Measurements from ENCODE around the gene RAG1. TPM values are rescaled to one million over a fixed set of nuclear protein-coding genes. Genes with fewer than 3 reads are reported as not detected.

Gene RAG1
- total and polyA plus RNA-seq, 2 of the 8 experiments (the other 6 are each of a cell fraction or from before 2014, with no cell fraction given), result 0.14 to 0.58 TPM

DNA sequence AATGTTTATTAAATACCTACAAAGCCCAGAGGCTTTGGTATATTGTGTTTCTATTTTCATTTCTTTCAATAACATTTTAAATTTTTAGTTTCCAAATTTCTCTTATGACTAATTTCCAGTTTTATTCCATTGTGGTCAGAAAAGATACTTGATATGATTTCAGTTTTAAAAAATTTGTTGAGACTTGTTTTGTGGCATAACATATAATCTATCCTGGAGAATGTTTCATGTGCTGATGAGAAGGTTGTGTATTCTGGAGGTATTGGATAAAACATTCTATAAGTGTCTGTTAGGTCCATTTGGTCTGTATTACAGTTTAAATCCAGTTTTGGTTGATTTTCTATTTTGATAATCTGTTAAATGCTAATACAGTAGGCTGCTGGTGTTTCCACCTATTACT is 9.8 kb upstream of the RAG1 start:
- Histone ChIP-seq H3K79me2 (ENCODE audit: control insufficient read depth in 1 of 2, insufficient read depth in 2 of 2, low read length in 2 of 2) (no peaks in the 10 kb centered on the region), H3K4me3 (ENCODE audit: extremely low read depth in 1 of 4, insufficient read depth in 2 of 4, low read depth in 3 of 4, low read length in 4 of 4) (no peak overlapping the region), H3K4me2 (ENCODE audit: insufficient read depth in 1 of 2, low read depth in 2 of 2, low read length in 2 of 2) (no peak overlapping the region), H4K8ac (ENCODE audit: extremely low read depth, insufficient read depth, low read length) (no peak overlapping the region), H2BK12ac (ENCODE audit: low read depth, low read length) (no peak overlapping the region), H2BK5ac (ENCODE audit: low read depth, low read length) (no peak overlapping the region), H3K4ac (replicated peaks; ENCODE audit: insufficient read length, low read depth, low read length) (no peak overlapping the region), H2AFZ (ENCODE audit: low read length) (no peak overlapping the region), H3K23ac (ENCODE audit: insufficient read length) (no peak overlapping the region), H3K27ac (ENCODE audit: low read depth, low read length) (no peak overlapping the region), H3K9ac (replicated peaks in 1 of 4; ENCODE audit: extremely low read depth in 1 of 4, low read depth in 3 of 4, low read length in 3 of 4) (no peak overlapping the region), H4K5ac (ENCODE audit: insufficient read length, low read depth, low read length) (no peak overlapping the region), H3K36me3 (ENCODE audit: control insufficient read depth in 2 of 4, insufficient read depth in 4 of 4, low read length in 3 of 4) (no peaks in the 10 kb centered on the region; a peak in 1 of 8 replicates), H4K20me1 (replicated peaks in 1 of 2; ENCODE audit: control insufficient read depth in 1 of 2, insufficient read depth in 2 of 2, low read length in 2 of 2) (no peaks in the 10 kb centered on the region), H2BK15ac (ENCODE audit: low read length) (no peak overlapping the region), H4K91ac (replicated peaks; ENCODE audit: insufficient read length, low read length) (no peak overlapping the region), H3K18ac (ENCODE audit: extremely low read depth, low read length) (no peak overlapping the region), H2AK5ac (ENCODE audit: low read depth, low read length) (no peak overlapping the region), H3K79me1 (ENCODE audit: low read depth, low read length) (no peaks in the 10 kb centered on the region), H3K27me3 (replicated peaks in 1 of 4; ENCODE audit: control insufficient read depth in 3 of 4, extremely low read depth in 1 of 4, insufficient read depth in 3 of 4, low read length in 3 of 4) (no peaks in the 10 kb centered on the region), H3K14ac (ENCODE audit: insufficient read length) (no peak overlapping the region), H2BK20ac (ENCODE audit: low read length) (no peak overlapping the region), H3K56ac (replicated peaks; ENCODE audit: insufficient read length, low read depth, low read length) (no peak overlapping the region), H3K23me2 (ENCODE audit: low read depth, low read length) (no peaks in the 10 kb centered on the region), H3K4me1 (replicated peaks in 1 of 4; ENCODE audit: control insufficient read depth in 3 of 4, insufficient read depth in 4 of 4, low read length in 3 of 4) (no peaks in the 10 kb centered on the region), H3K9me3 (ENCODE audit: insufficient read depth in 2 of 2, low read depth in 1 of 2, low read length in 1 of 2) (peaks cover 0 to 3% of the 10 kb centered on the region in 2 experiments; a peak in 1 of 4 replicates), H2BK120ac (replicated peaks; ENCODE audit: low read depth, low read length) (no peak overlapping the region)
- DNase-seq (ENCODE audit: low read depth in 1 of 2, low spot score in 2 of 2) (no peak), FAIRE-seq (no peak)
- TF ChIP-seq ATF2 (IDR thresholded peaks at IDR 0.05; ENCODE audit: low read length), result no peak
- no peak for TF ChIP-seq HDAC2 (IDR thresholded peaks at IDR 0.05; ENCODE audit: borderline replicate concordance in 1 of 2, low read depth in 2 of 2, low read length in 2 of 2)
- no peak for TF ChIP-seq JUN (IDR thresholded peaks at IDR 0.05; ENCODE audit: low read depth, low read length)
- TF ChIP-seq RNF2 (IDR thresholded peaks at IDR 0.05; ENCODE audit: borderline replicate concordance, low read depth, low read length, missing control alignments, poor library complexity, severe bottlenecking), result no peak
- TF ChIP-seq POLR2AphosphoS5 (IDR thresholded peaks at IDR 0.05; ENCODE audit: low read depth, low read length), result no peak
- CTCF ChIA-PET (ENCODE audit: partially characterized antibody), result no interaction called here
- POLR2A ChIA-PET (ENCODE audit: partially characterized antibody), result no interaction called here
